T-helper 2 cell treated with Interferon-gamma antibody and Interleukin-4, amounts not matched to agents 5 μg/mL and 100 μg/mL, for 36 hours (primary cell): ENCODE measurements around the gene RCAN1.
A peak's percentile ranks its signal among the peaks of the same experiment; 100 is the strongest.

Experiments used
- DNase-seq: peaks from one replicate; pipeline ENCODE4 v3.0.0; 2021; ENCODE audit warnings: low spot score
- H3K27ac Mint-ChIP-seq: one replicate; pipeline ENCODE4 v1.8.0; 2021; ENCODE audit warnings: mild to moderate bottlenecking, mixed read lengths
- H3K27me3 Mint-ChIP-seq: one replicate; pipeline ENCODE4 v1.8.0; 2021; ENCODE audit warnings: low read depth, mixed read lengths
- H3K36me3 Mint-ChIP-seq: one replicate; pipeline ENCODE4 v1.8.0; 2021; ENCODE audit warnings: low read depth, mixed read lengths
- H3K4me1 Mint-ChIP-seq: one replicate; pipeline ENCODE4 v1.8.0; 2021; ENCODE audit warnings: low read depth, mixed read lengths
- H3K4me3 Mint-ChIP-seq: one replicate; pipeline ENCODE4 v1.8.0; 2022; ENCODE audit warnings: mild to moderate bottlenecking, moderate library complexity, mixed read lengths
- H3K9me3 Mint-ChIP-seq: one replicate; pipeline ENCODE4 v1.8.0; 2021; ENCODE audit warnings: mixed read lengths

The RCAN1 gene

DNA sequence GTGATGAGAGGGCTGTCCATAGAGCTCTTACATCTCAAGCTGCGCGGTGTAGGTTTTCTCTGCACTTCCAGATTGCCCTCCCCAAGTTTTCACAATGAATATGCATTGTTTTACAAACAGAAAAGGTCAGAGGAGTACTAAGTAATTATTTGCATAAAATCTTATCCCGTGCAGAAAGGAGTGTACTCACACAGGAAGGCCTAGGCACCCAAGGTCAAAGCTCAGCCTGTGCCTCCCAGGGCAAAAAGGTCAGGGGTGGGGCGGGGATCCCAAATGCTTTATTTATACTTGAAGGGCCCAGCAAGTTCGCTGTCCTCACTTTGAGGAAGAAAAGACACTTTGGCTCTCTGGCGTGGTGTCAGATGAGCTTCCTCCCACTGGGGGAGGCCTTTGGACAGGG lies 92.6 kb downstream of the RCAN1 start:
- Mint-ChIP-seq H3K4me1 (peaks cover 12% of the 10 kb centered on the region), H3K27me3 (no peaks in the 10 kb centered on the region)

GRCh38 chr21:34521561-34521960 lies 93.4 kb downstream of the RCAN1 start:
- Mint-ChIP-seq H3K27ac (no peak overlapping the region), H3K4me3 (no peak overlapping the region), H3K36me3 (peaks cover 3% of the 10 kb centered on the region), H3K27me3 (no peaks in the 10 kb centered on the region), H3K4me1 (peaks cover 13% of the 10 kb centered on the region), H3K9me3 (no peaks in the 10 kb centered on the region)
- DNase-seq, result no peak

More for the DNA sequence above, 92.6 kb downstream of the RCAN1 start:
- no peak overlapping the region for H3K4me3 Mint-ChIP-seq
- H3K9me3 Mint-ChIP-seq, result no peaks in the 10 kb centered on the region
- DNase-seq, result no peak
- peaks cover 3% of the 10 kb centered on the region for H3K36me3 Mint-ChIP-seq
- H3K27ac Mint-ChIP-seq, result no peak overlapping the region

- H3K36me3 Mint-ChIP-seq, result peaks cover 3% of the 10 kb centered on the region
Measured at GRCh38 chr21:34520764-34521508, 94.0 kb downstream of the RCAN1 start.

GRCh38 chr21:34520281-34520680 lies 94.6 kb downstream of the RCAN1 start:
- no peaks in the 10 kb centered on the region for H3K27me3 Mint-ChIP-seq
- DNase-seq, result no peak
- H3K36me3 Mint-ChIP-seq, result peaks cover 3% of the 10 kb centered on the region
- peaks cover 12% of the 10 kb centered on the region for H3K4me1 Mint-ChIP-seq
- H3K27ac Mint-ChIP-seq, result no peak overlapping the region
- H3K9me3 Mint-ChIP-seq, result no peaks in the 10 kb centered on the region
- no peak overlapping the region for H3K4me3 Mint-ChIP-seq

More at GRCh38 chr21:34520764-34521508, 94.0 kb downstream of the RCAN1 start:
- Mint-ChIP-seq H3K9me3 (no peaks in the 10 kb centered on the region), H3K4me1 (peaks cover 12% of the 10 kb centered on the region), H3K27ac (no peak overlapping the region), H3K27me3 (no peaks in the 10 kb centered on the region), H3K4me3 (no peak overlapping the region)
- DNase-seq, result no peak

DNA sequence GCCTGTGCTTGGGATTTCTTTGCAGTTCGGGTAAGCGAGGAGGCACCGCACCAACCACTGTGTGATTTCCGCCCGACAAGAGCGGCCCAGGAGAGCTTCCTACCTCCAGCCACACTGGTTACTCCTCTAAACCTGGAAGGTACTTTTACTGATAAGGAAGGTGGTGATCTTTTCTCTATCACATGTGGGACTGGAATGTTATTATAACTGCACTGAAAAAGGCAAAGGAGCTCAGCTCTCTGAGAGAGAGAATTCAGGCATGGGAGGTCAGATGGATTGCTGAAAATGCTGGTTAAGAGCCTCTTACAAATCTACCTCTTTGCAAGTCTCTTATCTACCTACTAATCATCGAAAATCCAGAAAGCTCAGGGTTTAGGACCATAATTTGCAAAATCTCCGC lies 95.2 kb downstream of the RCAN1 start:
- Mint-ChIP-seq H3K27ac (no peak overlapping the region), H3K27me3 (no peaks in the 10 kb centered on the region)

GRCh38 chr21:34519016-34519415 lies 95.9 kb downstream of the RCAN1 start:
- DNase-seq, result no peak
- Mint-ChIP-seq H3K27me3 (no peaks in the 10 kb centered on the region), H3K27ac (no peak overlapping the region), H3K4me3 (no peak overlapping the region), H3K9me3 (no peaks in the 10 kb centered on the region), H3K36me3 (peaks cover 3% of the 10 kb centered on the region), H3K4me1 (peaks cover 12% of the 10 kb centered on the region)

More for the DNA sequence above, 95.2 kb downstream of the RCAN1 start:
- DNase-seq, result no peak
- Mint-ChIP-seq H3K4me3 (no peak overlapping the region), H3K36me3 (peaks cover 3% of the 10 kb centered on the region), H3K9me3 (no peaks in the 10 kb centered on the region), H3K4me1 (peaks cover 12% of the 10 kb centered on the region)

GRCh38 chr21:34518301-34518700 lies 96.6 kb downstream of the RCAN1 start:
- DNase-seq, result no peak
- Mint-ChIP-seq H3K27ac (no peak overlapping the region), H3K4me1 (peaks cover 12% of the 10 kb centered on the region), H3K27me3 (no peaks in the 10 kb centered on the region), H3K9me3 (no peaks in the 10 kb centered on the region), H3K4me3 (no peak overlapping the region), H3K36me3 (peaks cover 3% of the 10 kb centered on the region)

DNA sequence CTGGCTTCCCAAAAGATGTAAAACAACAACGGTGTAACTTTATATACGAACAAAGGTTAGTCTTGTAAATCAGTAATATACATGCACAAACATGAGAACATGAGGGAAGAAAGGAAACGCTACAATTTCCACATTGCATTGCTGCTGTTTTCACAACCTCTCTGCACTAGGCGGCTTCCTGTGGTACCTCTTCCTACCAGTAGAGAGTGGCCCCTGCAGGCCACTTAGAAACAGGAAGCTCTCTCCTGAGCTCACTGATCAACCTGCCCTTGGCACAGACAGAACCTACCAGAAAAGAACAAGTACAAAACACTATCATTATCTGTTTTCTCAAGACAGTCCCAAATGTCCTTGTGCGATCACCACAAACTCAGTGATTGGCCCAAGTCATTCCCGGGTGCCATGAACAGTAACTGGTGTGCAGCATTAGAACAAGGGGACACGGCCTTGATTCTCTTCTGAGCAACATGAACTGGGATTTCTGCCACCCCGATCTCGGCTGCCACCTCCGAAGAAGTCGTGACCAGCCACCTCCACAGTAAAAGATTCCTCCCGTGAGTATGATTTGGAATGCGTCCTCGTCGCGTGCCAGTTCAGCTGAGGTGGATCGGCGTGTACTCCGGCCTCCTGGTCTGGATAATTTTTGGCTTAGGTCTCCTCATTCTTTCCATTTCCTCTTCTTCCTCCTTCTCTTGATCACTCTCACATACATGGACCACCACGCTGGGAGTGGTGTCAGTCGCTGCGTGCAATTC lies 97.2 kb downstream of the RCAN1 start:
- H3K4me1 Mint-ChIP-seq, result peaks cover 12% of the 10 kb centered on the region
- DNase-seq, result no peak
- no peak overlapping the region for H3K4me3 Mint-ChIP-seq
- peak overlapping the region; percentile 15 for H3K27ac Mint-ChIP-seq
- no peaks in the 10 kb centered on the region for H3K27me3 Mint-ChIP-seq
- H3K36me3 Mint-ChIP-seq, result peaks cover 3% of the 10 kb centered on the region
- no peaks in the 10 kb centered on the region for H3K9me3 Mint-ChIP-seq

DNA sequence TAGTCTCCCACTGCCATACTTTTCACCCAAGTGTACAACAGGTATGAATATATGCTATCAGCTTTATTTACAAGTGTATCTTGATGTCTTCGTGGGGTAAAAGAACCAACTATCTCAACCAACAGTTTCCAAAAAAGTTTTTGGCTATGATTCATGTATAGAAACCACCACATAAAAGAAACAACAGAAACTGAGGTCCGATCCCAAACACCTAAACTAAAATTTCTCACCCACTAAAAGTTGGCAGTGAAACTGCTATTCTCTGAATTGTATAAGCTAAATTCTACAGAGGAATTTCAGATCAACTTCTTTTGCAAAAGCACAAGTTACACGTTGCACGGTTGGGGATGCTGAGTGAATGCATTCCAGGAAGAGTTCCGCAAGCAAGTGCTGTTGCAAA lies 97.9 kb downstream of the RCAN1 start:
- peaks cover 3% of the 10 kb centered on the region for H3K36me3 Mint-ChIP-seq
- H3K27ac Mint-ChIP-seq, result no peak overlapping the region
- no peak for DNase-seq
- no peaks in the 10 kb centered on the region for H3K27me3 Mint-ChIP-seq
- H3K4me3 Mint-ChIP-seq, result no peak overlapping the region
- no peaks in the 10 kb centered on the region for H3K9me3 Mint-ChIP-seq
- peaks cover 12% of the 10 kb centered on the region for H3K4me1 Mint-ChIP-seq

DNA sequence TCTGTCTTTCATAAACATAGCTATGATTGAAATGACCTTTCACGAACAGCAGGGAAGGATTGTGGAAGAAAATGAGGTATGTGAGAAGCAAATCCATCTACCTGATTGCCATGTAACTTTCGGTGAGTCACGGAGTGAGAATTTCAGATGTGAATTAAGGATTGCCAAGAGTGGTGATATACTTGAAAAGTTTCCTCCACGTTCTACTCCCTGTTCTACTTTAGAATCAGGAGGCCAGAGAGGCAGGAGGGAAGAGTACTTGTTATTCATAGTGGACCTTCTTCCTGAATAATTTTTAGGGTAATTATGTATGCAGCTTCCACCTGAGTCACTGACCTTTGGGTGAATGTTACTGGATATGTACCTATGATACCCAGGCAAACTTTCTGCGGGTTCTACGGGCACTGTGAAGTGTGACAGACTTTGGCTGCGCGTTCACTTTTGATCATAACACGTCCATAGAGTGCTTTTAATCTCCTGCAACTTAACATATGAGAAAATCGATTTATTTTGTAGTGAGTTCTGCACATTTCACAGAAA lies 100.3 kb downstream of the RCAN1 start:
- DNase-seq, result no peak
- Mint-ChIP-seq H3K27ac (no peak overlapping the region), H3K27me3 (no peaks in the 10 kb centered on the region), H3K4me1 (peaks cover 12% of the 10 kb centered on the region), H3K4me3 (no peak overlapping the region), H3K9me3 (no peaks in the 10 kb centered on the region), H3K36me3 (peaks cover 3% of the 10 kb centered on the region)

- H3K27me3 Mint-ChIP-seq, result no peaks in the 10 kb centered on the region
- no peak overlapping the region for H3K27ac Mint-ChIP-seq
- no peaks in the 10 kb centered on the region for H3K9me3 Mint-ChIP-seq
- H3K4me3 Mint-ChIP-seq, result no peak overlapping the region
- peaks cover 12% of the 10 kb centered on the region for H3K4me1 Mint-ChIP-seq
- peaks cover 3% of the 10 kb centered on the region for H3K36me3 Mint-ChIP-seq
- DNase-seq, result no peak
Measured at GRCh38 chr21:34513129-34513675, 101.7 kb downstream of the RCAN1 start.

GRCh38 chr21:34511787-34512455 lies 103.0 kb downstream of the RCAN1 start, which contains the start of gene KCNE1:
Gene KCNE1, minus strand, starts transcription at chr21:34512210. Its CDS starts 62,576 bp downstream, at chr21:34449634.
- no peaks in the 10 kb centered on the region for H3K9me3 Mint-ChIP-seq
- H3K27me3 Mint-ChIP-seq, result no peaks in the 10 kb centered on the region
- H3K36me3 Mint-ChIP-seq, result no peaks in the 10 kb centered on the region
- peaks cover 1% of the 10 kb centered on the region for H3K4me1 Mint-ChIP-seq
- no peak within 1 kb of the TSS for H3K4me3 Mint-ChIP-seq
- DNase-seq, result no peak
- no peak within 1 kb of the TSS for H3K27ac Mint-ChIP-seq

DNA sequence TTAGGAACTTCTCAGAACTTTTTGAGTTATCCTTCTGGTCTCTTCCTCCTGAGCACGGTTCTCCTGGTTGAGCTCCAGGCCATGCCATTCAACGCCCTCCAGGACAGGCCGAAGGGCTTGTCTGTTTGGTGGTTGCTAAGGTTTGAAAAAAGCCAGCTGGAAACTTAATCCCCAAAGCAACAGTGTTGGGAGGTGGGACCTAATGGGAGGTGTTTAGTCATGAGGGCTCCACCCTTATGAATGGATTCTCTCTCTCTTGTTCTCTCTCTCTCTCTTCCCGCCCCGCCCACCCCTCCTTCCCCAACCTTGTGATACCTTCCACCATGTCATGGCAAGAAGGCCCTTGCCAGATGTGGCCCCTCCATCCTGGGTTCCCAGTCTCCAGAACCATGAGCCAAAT lies 103.7 kb downstream of the RCAN1 start:
- H3K9me3 Mint-ChIP-seq, result no peaks in the 10 kb centered on the region
- no peak for DNase-seq
- no peaks in the 10 kb centered on the region for H3K27me3 Mint-ChIP-seq
- H3K4me1 Mint-ChIP-seq, result no peaks in the 10 kb centered on the region
- no peaks in the 10 kb centered on the region for H3K36me3 Mint-ChIP-seq
- H3K4me3 Mint-ChIP-seq, result no peak overlapping the region
- no peak overlapping the region for H3K27ac Mint-ChIP-seq
